ENCODE data around the gene COL8A2. TPM values are rescaled to one million over a fixed set of nuclear protein-coding genes. Genes with fewer than 3 reads are reported as not detected.

The COL8A2 gene
- total RNA-seq, 1 donor from 2014 or later: 1.2 TPM

DNA sequence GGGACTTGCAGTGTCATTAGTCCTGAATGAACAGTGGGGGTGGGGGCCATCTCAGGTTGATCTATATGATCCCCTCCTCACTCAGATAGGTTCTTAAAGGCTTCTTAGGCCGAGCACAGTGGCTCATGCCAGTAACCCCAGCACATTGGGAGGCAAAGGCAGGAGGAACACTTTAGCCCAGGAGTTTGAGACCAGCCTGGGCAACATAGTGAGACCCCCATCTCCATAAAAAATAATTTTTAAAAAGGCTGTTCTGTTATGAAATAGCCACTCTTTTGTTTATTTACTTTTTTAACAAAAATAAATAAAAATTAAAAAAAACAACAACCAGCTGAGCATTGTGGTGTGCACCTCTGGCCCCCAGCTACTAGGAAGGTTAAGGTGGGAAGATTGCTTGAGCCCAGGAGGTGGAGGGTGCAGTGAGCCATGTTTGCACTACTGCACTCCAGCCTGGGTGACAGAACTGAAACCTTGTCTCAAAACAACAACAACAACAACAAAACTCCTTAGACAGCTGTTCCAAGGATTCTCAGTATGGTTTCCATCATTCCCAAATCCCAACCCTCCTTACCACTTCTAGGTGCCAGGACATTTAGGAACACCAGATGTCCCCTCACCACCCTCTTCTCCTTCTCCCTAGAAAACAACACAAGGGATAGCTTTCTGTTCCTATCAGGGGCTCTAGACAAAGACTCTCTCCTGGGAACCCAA lies 26.3 kb upstream of the COL8A2 start:
- H3K9me3 ChIP-seq (replicated peaks): no peaks in the 10 kb centered on the region
- H3K27me3 ChIP-seq (ENCODE audit: low read depth): no peaks in the 10 kb centered on the region
- H3K36me3 ChIP-seq: no peaks in the 10 kb centered on the region
- H3K4me1 ChIP-seq: peaks cover 80% of the 10 kb centered on the region
- H3K4me3 ChIP-seq: peak overlapping the region; percentile 43
- no peak for DNase-seq
- intact Hi-C loops (cut with micrococcal nuclease): no loop called here
- peak overlapping the region; percentile 100 for H3K27ac ChIP-seq (replicated peaks)
- TF ChIP-seq, protein P1, sequence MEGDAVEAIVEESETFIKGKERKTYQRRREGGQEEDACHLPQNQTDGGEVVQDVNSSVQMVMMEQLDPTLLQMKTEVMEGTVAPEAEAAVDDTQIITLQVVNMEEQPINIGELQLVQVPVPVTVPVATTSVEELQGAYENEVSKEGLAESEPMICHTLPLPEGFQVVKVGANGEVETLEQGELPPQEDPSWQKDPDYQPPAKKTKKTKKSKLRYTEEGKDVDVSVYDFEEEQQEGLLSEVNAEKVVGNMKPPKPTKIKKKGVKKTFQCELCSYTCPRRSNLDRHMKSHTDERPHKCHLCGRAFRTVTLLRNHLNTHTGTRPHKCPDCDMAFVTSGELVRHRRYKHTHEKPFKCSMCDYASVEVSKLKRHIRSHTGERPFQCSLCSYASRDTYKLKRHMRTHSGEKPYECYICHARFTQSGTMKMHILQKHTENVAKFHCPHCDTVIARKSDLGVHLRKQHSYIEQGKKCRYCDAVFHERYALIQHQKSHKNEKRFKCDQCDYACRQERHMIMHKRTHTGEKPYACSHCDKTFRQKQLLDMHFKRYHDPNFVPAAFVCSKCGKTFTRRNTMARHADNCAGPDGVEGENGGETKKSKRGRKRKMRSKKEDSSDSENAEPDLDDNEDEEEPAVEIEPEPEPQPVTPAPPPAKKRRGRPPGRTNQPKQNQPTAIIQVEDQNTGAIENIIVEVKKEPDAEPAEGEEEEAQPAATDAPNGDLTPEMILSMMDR (IDR thresholded peaks at IDR 0.05; ENCODE audit: borderline replicate concordance): no peak

DNA sequence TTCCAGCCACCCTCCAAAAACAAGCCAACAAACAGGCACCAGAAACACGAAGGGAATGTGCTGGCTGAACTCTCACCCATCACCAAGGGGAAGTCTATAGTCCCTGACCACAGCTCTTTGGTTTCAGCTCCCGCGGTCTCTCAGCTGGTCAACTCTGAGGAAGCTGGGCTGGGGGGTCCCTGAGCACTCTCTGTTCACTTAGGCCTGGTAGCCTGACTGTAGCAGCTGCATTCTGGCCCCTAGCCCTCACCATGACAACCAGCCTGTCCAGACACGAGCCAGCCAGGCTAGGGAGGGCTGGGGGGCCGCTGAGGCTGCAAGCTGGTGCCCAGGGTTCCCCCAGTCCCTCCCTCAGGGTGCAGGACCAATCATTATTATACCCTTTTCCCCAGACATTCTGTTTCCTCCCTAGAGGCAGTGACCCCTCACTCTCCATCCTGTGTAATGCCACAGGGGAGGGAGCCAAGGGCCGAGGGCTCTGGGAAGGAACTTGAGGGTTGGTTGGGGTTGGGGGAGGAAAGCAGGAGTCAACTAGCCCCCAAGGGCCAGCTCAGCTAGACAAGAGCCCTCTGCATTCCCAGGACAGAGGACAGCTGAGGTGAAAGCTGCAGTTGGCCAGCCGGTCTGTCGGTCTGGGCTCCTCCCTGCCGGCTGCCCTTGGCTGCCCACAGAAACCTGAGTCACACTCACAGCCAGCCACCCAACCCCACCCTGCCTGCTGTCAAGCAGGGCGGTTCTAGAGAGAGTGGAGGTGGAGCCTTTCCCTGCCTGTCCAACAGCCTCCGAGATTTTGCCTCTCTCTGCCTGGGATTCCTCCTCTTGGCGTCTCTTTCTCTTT lies 25.5 kb upstream of the COL8A2 start:
- intact Hi-C loops (cut with micrococcal nuclease): no loop called here
- DNase-seq: peak; percentile 92
- TF ChIP-seq, protein P1 (IDR thresholded peaks at IDR 0.05; ENCODE audit: borderline replicate concordance): no peak
- peak overlapping the region; percentile 100 for H3K27ac ChIP-seq (replicated peaks)
- peaks cover 76% of the 10 kb centered on the region for H3K4me1 ChIP-seq
- peak overlapping the region; percentile 43 for H3K4me3 ChIP-seq
- no peaks in the 10 kb centered on the region for H3K36me3 ChIP-seq
- no peaks in the 10 kb centered on the region for H3K9me3 ChIP-seq (replicated peaks)
- H3K27me3 ChIP-seq (ENCODE audit: low read depth): no peaks in the 10 kb centered on the region

DNA sequence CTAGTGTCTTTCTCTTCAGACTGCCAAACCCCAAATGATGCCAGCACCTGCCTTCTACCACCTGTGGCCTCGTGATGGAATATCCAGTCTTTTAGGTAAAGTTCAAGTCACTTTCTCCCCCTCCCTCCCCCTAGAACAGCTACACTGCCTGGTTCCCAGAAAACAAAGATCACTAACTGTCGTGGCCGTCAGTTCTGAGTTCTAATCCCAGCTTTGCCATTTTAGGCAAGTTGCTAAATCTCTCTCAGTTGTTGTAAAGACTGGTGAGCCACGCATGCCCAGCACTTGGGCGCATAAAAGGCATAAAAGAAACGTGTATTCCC lies 24.9 kb upstream of the COL8A2 start:
- no peaks in the 10 kb centered on the region for H3K9me3 ChIP-seq (replicated peaks)
- DNase-seq: no peak
- H3K4me3 ChIP-seq: peak overlapping the region; percentile 97
- H3K4me1 ChIP-seq: peaks cover 70% of the 10 kb centered on the region
- H3K27ac ChIP-seq (replicated peaks): peak overlapping the region; percentile 100
- intact Hi-C loops (cut with micrococcal nuclease): loop anchor here (10.0 kb wide), 1 partner anchor 135 kb away; no protein-coding TSS in a partner anchor
- H3K36me3 ChIP-seq: no peaks in the 10 kb centered on the region
- H3K27me3 ChIP-seq (ENCODE audit: low read depth): no peaks in the 10 kb centered on the region
- TF ChIP-seq, protein P1 (IDR thresholded peaks at IDR 0.05; ENCODE audit: borderline replicate concordance): no peak

DNA sequence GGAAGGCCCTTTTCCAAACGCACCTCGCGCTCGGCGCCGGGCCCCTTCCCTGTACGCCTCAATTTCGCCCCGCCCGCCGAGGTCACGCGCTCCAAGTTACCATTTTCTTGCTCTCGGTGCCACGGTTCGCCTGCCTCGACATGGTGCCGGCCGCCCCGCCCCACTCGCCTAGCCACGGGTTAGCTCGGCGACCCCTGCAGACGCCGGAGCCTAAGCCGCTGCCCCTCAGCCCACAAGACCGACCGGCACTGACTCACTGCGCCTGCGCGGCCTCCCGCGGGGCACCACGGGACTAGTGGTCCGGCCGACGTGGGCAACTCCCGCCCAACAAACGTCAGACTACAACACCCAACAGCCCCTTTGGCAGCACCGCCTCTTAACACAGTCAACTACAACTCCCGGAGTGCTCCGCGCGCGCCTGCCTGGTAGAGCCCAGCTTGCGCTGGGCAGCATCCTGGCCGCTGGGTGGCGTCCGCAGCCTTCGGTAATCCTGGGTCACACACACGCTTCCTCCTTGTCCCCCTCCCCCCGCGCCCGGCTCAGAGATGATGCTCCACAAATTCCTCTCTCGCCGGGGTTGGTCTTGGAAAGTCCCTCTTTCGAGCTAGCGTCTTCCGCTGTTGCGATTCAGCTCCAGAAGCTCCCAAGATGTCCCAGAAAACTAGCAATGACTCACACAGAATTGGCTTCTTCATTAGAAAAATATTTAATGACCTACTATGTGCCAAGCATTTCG lies 24.4 kb upstream of the COL8A2 start, which contains the start of gene TRAPPC3:
TRAPPC3 (minus strand) TSS at position 250 of the 736 bp plus-strand sequence; CDS start at position 142, 108 bp downstream.
- TF ChIP-seq, protein P1 (IDR thresholded peaks at IDR 0.05; ENCODE audit: borderline replicate concordance): peak; percentile 98
- DNase-seq: peak; percentile 100
- intact Hi-C loops (cut with micrococcal nuclease): loop anchor here (10.0 kb wide), 1 partner anchor 135 kb away; no protein-coding TSS in a partner anchor
- Histone ChIP-seq H3K36me3 (no peaks in the 10 kb centered on the region), H3K27ac (replicated peaks) (peak within 1 kb of the TSS; percentile 100), H3K27me3 (ENCODE audit: low read depth) (no peaks in the 10 kb centered on the region), H3K9me3 (replicated peaks) (no peaks in the 10 kb centered on the region), H3K4me3 (peak within 1 kb of the TSS; percentile 97), H3K4me1 (peaks cover 65% of the 10 kb centered on the region)

DNA sequence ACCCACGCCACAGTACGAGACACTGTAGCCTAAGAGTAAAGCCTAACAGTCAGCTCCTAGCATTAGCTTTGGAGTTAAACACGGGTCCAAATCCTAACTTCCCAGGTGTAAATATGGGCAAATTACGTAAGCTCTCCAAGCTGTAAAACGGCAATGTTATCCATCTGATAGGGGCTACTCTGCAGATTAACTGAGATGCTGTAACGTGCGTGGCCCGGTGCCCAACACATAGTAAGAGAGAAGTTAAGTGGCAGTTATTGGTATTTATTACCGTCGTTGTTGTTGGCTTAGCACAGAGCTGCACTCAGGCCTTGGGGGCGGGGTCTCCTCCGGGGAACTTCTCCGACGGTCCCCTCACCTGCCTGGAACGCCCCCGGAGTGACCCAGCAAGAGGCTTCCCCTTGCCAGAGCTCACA lies 23.8 kb upstream of the COL8A2 start:
- H3K9me3 ChIP-seq (replicated peaks): no peaks in the 10 kb centered on the region
- no peaks in the 10 kb centered on the region for H3K36me3 ChIP-seq
- DNase-seq: no peak
- H3K27ac ChIP-seq (replicated peaks): peak overlapping the region; percentile 100
- intact Hi-C loops (cut with micrococcal nuclease): loop anchor here (10.0 kb wide), 1 partner anchor 136 kb away; no protein-coding TSS in a partner anchor
- peak overlapping the region; percentile 97 for H3K4me3 ChIP-seq
- TF ChIP-seq, protein P1 (IDR thresholded peaks at IDR 0.05; ENCODE audit: borderline replicate concordance): no peak
- H3K4me1 ChIP-seq: peaks cover 63% of the 10 kb centered on the region
- no peaks in the 10 kb centered on the region for H3K27me3 ChIP-seq (ENCODE audit: low read depth)

All from left ventricle myocardium inferior (tissue), 1 donor.